BLaER1 treated with 17β-estradiol and CSF1 and Interleukin-3, amounts not matched to agents 10 nM and 100 nM (cell line): ENCODE data around the gene GALNT15.

Experiments used
- H3K27ac ChIP-seq, 11 experiments: shearing (Covaris generic); formaldehyde crosslinking; 2 replicates each; pipeline ENCODE4 v1.8.1; 2022
- H3K27me3 ChIP-seq, 11 experiments: shearing (Covaris generic); formaldehyde crosslinking; 2 replicates each; pipeline ENCODE4 v1.8.1; 2022
- H3K36me3 ChIP-seq, 11 experiments: shearing (Covaris generic); formaldehyde crosslinking; 2 replicates each; pipeline ENCODE4 v1.8.1; 2022
- H3K4me1 ChIP-seq, 10 experiments: shearing (Covaris generic); formaldehyde crosslinking; 2 replicates each; pipeline ENCODE4 v1.8.1; 2022
- H3K4me2 ChIP-seq, 11 experiments: shearing (Covaris generic); formaldehyde crosslinking; 2 replicates each; pipeline ENCODE4 v1.8.1; 2022
- H3K4me3 ChIP-seq, 10 experiments: shearing (Covaris generic); formaldehyde crosslinking; 2 replicates each; pipeline ENCODE4 v1.8.1; 2022
- H3K9ac ChIP-seq, 11 experiments: shearing (Covaris generic); formaldehyde crosslinking; 2 replicates each; pipeline ENCODE4 v1.8.1; 2022
- H3K9me3 ChIP-seq, 11 experiments: shearing (Covaris generic); formaldehyde crosslinking; replicated peaks in 1 of 11; 2 replicates each; pipeline ENCODE4 v1.8.1; 2022
- H4K20me1 ChIP-seq, 11 experiments: shearing (Covaris generic); formaldehyde crosslinking; 2 replicates each; pipeline ENCODE4 v1.8.1; 2022
- Cebpa-rat ChIP-seq, 11 experiments: shearing (Covaris generic); IDR thresholded peaks; 2 replicates each; pipeline ENCODE4 v1.8.1; 2022

The GALNT15 gene

DNA sequence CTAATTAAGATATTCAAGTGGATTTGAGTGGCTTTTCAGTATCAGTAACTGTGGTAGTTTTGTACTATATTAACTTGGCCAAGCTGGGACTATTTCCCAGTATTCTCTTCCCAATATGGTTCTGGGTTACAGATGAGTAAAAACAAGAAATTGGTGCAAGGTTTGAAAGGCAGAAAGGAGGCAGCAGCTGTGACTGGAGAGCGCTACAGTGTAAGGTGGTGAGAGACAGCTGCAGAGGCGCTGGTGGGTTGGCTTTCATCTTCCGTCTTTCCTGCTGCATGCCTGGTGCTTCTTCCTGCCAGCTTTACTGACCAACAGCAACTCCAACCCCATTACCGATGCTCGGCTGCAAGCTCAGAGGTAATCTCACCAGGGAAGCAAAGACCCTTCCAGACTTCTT, 80.4 kb downstream of the GALNT15 start:
- no peak for TF ChIP-seq Cebpa-rat (IDR thresholded peaks at IDR 0.05)
- Histone ChIP-seq H3K4me1 (peaks cover 0 to 5% (median 0%) of the 10 kb centered on the region in 10 experiments; a peak in 1 of 20 replicates), H3K9ac (no peak overlapping the region), H3K4me2 (no peak overlapping the region), H4K20me1 (no peaks in the 10 kb centered on the region), H3K36me3 (peaks cover 15 to 33% (median 21%) of the 10 kb centered on the region in 11 experiments; a peak in 21 of 22 replicates), H3K27ac (no peak overlapping the region), H3K4me3 (no peak overlapping the region), H3K27me3 (no peaks in the 10 kb centered on the region), H3K9me3 (no peaks in the 10 kb centered on the region)

- no peak overlapping the region for H3K4me3 ChIP-seq
- no peaks in the 10 kb centered on the region for H4K20me1 ChIP-seq
- H3K36me3 ChIP-seq, result peaks cover 19 to 37% (median 25%) of the 10 kb centered on the region in 11 experiments; a peak in 21 of 22 replicates
- H3K9ac ChIP-seq, result no peak overlapping the region
- H3K27me3 ChIP-seq, result no peaks in the 10 kb centered on the region
- H3K27ac ChIP-seq, result no peak overlapping the region
- peaks cover 0 to 5% (median 0%) of the 10 kb centered on the region in 10 experiments; a peak in 1 of 20 replicates for H3K4me1 ChIP-seq
- no peaks in the 10 kb centered on the region for H3K9me3 ChIP-seq
- H3K4me2 ChIP-seq, result no peak overlapping the region
- TF ChIP-seq Cebpa-rat (IDR thresholded peaks at IDR 0.05), result no peak
Measured at GRCh38 chr3:16255326-16255725, 80.8 kb downstream of the GALNT15 start.

GRCh38 chr3:16255726-16256125, 81.2 kb downstream of the GALNT15 start:
- peaks cover 0 to 8% (median 0%) of the 10 kb centered on the region in 10 experiments; a peak in 1 of 20 replicates for H3K4me1 ChIP-seq
- no peak overlapping the region for H3K4me2 ChIP-seq
- no peak overlapping the region for H3K9ac ChIP-seq
- H3K27ac ChIP-seq, result no peak overlapping the region
- H3K27me3 ChIP-seq, result no peaks in the 10 kb centered on the region
- H3K9me3 ChIP-seq, result no peaks in the 10 kb centered on the region
- no peak for TF ChIP-seq Cebpa-rat (IDR thresholded peaks at IDR 0.05)
- H4K20me1 ChIP-seq, result no peaks in the 10 kb centered on the region
- H3K36me3 ChIP-seq, result peaks cover 23 to 41% (median 29%) of the 10 kb centered on the region in 11 experiments; a peak in 21 of 22 replicates
- no peak overlapping the region for H3K4me3 ChIP-seq

DNA sequence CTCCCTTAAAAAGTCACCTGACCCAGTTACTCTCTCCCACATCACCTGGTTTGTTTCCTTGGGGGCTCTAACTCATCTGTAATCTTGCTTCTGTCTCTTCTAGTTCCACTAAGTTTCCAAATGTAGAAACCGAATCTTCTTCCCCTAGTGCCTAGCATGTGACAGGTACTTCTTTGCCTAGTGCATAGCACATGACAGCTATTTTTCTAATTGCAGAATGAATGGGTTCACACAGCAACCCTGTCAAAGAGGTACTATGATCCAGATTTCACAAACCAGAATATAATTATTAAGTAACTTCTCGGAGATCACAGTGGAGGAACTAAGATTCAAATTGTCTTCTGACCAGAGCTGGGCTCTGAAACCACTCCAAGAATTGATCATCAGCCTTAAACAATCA, 82.8 kb downstream of the GALNT15 start:
- H3K4me3 ChIP-seq, result no peak overlapping the region
- TF ChIP-seq Cebpa-rat (IDR thresholded peaks at IDR 0.05), result no peak
- H3K9ac ChIP-seq, result no peak overlapping the region
- no peak overlapping the region for H3K4me2 ChIP-seq
- no peak overlapping the region for H3K27ac ChIP-seq
- peaks cover 0 to 24% (median 8%) of the 10 kb centered on the region in 10 experiments; a peak in 12 of 20 replicates for H3K4me1 ChIP-seq
- no peaks in the 10 kb centered on the region for H3K9me3 ChIP-seq
- peaks cover 0 to 9% (median 0%) of the 10 kb centered on the region in 11 experiments; a peak in 4 of 22 replicates for H4K20me1 ChIP-seq
- H3K27me3 ChIP-seq, result no peaks in the 10 kb centered on the region
- H3K36me3 ChIP-seq, result peaks cover 24 to 51% (median 35%) of the 10 kb centered on the region in 11 experiments; a peak in 21 of 22 replicates

- Histone ChIP-seq H3K9ac (no peak overlapping the region), H3K27me3 (no peaks in the 10 kb centered on the region), H3K9me3 (no peaks in the 10 kb centered on the region), H3K4me2 (no peak overlapping the region), H3K4me3 (no peak overlapping the region), H3K4me1 (peaks cover 4 to 32% (median 17%) of the 10 kb centered on the region in 10 experiments; a peak in 18 of 20 replicates), H4K20me1 (peaks cover 0 to 9% (median 0%) of the 10 kb centered on the region in 11 experiments; a peak in 4 of 22 replicates), H3K27ac (no peak overlapping the region), H3K36me3 (peaks cover 24 to 51% (median 39%) of the 10 kb centered on the region in 11 experiments; a peak in 21 of 22 replicates)
- TF ChIP-seq Cebpa-rat (IDR thresholded peaks at IDR 0.05), result no peak
Measured at GRCh38 chr3:16258177-16258576, 83.7 kb downstream of the GALNT15 start.

DNA sequence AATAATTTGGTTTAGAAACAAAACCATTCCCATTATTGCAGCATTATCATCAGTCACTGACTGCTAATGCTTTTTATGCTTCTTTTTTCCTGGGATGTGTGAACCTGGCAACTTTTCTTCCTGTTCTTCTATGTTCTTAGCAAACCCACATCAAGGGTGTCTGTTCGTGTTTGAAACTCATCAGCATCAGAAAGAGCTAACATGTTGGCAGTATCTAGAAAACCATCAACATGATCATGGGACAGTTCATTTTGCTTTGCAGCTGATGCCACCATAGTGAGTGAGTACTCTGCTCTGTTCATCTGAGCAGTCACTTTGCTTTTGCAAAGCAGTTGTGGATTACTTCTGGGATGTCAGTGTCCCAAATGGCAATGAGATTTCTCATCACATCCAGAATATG, 84.4 kb downstream of the GALNT15 start:
- Histone ChIP-seq H3K36me3 (peaks cover 24 to 51% (median 39%) of the 10 kb centered on the region in 11 experiments; a peak in 21 of 22 replicates), H3K9me3 (no peaks in the 10 kb centered on the region), H3K9ac (no peak overlapping the region), H3K4me1 (peaks cover 11 to 39% (median 21%) of the 10 kb centered on the region in 10 experiments; a peak in 19 of 20 replicates), H3K27ac (no peak overlapping the region), H3K4me3 (no peak overlapping the region), H4K20me1 (peaks cover 0 to 9% (median 0%) of the 10 kb centered on the region in 11 experiments; a peak in 4 of 22 replicates), H3K27me3 (no peaks in the 10 kb centered on the region), H3K4me2 (no peak overlapping the region)
- no peak for TF ChIP-seq Cebpa-rat (IDR thresholded peaks at IDR 0.05)

- H4K20me1 ChIP-seq, result peaks cover 0 to 9% (median 0%) of the 10 kb centered on the region in 11 experiments; a peak in 4 of 22 replicates
- no peak for TF ChIP-seq Cebpa-rat (IDR thresholded peaks at IDR 0.05)
- H3K9me3 ChIP-seq, result no peaks in the 10 kb centered on the region
- peaks cover 15 to 41% (median 23%) of the 10 kb centered on the region in 10 experiments; a peak in 19 of 20 replicates for H3K4me1 ChIP-seq
- H3K4me3 ChIP-seq, result no peak overlapping the region
- H3K4me2 ChIP-seq, result no peak overlapping the region
- H3K27ac ChIP-seq, result no peak overlapping the region
- no peaks in the 10 kb centered on the region for H3K27me3 ChIP-seq
- H3K9ac ChIP-seq, result no peak overlapping the region
- H3K36me3 ChIP-seq, result peaks cover 24 to 51% (median 39%) of the 10 kb centered on the region in 11 experiments; a peak in 21 of 22 replicates
Measured at GRCh38 chr3:16260046-16260445, 85.6 kb downstream of the GALNT15 start.

- peak overlapping the region in 2 of 11 experiments; percentile 25 to 84; a peak in 4 of 22 replicates for H3K27ac ChIP-seq
- H3K9ac ChIP-seq, result no peak overlapping the region; a peak in 1 of 22 replicates
- no peaks in the 10 kb centered on the region for H3K27me3 ChIP-seq
- H4K20me1 ChIP-seq, result peaks cover 0 to 9% (median 0%) of the 10 kb centered on the region in 11 experiments; a peak in 5 of 22 replicates
- H3K9me3 ChIP-seq, result no peaks in the 10 kb centered on the region
- peaks cover 29 to 58% (median 40%) of the 10 kb centered on the region in 10 experiments for H3K4me1 ChIP-seq
- peak overlapping the region in 6 of 11 experiments; percentile 1 to 98 (median 92); a peak in 11 of 22 replicates for H3K4me2 ChIP-seq
- H3K36me3 ChIP-seq, result peaks cover 24 to 42% (median 32%) of the 10 kb centered on the region in 11 experiments; a peak in 21 of 22 replicates
- no peak overlapping the region for H3K4me3 ChIP-seq
- no peak for TF ChIP-seq Cebpa-rat (IDR thresholded peaks at IDR 0.05)
Measured at GRCh38 chr3:16262174-16262573, 87.7 kb downstream of the GALNT15 start.

GRCh38 chr3:16264174-16264707, 89.8 kb downstream of the GALNT15 start:
- Histone ChIP-seq H3K27me3 (no peaks in the 10 kb centered on the region), H3K4me1 (peaks cover 32 to 65% (median 43%) of the 10 kb centered on the region in 10 experiments), H4K20me1 (peaks cover 0 to 16% (median 0%) of the 10 kb centered on the region in 11 experiments; a peak in 6 of 22 replicates), H3K4me3 (peak overlapping the region; percentile 77 to 96 (median 85)), H3K9ac (peak overlapping the region; percentile 79 to 91 (median 86)), H3K4me2 (peak overlapping the region; percentile 87 to 98 (median 90)), H3K36me3 (peaks cover 15 to 31% (median 23%) of the 10 kb centered on the region in 11 experiments; a peak in 21 of 22 replicates), H3K27ac (peak overlapping the region; percentile 63 to 90 (median 77)), H3K9me3 (no peaks in the 10 kb centered on the region)
- TF ChIP-seq Cebpa-rat (IDR thresholded peaks at IDR 0.05), result no peak
